Measurements from ENCODE around the gene ANKS1B. TPM values are rescaled to one million over a fixed set of nuclear protein-coding genes. Genes with fewer than 3 reads are reported as not detected.

ANKS1B gene
- total RNA-seq, 1 donor from 2014 or later: 2.3 TPM

DNA sequence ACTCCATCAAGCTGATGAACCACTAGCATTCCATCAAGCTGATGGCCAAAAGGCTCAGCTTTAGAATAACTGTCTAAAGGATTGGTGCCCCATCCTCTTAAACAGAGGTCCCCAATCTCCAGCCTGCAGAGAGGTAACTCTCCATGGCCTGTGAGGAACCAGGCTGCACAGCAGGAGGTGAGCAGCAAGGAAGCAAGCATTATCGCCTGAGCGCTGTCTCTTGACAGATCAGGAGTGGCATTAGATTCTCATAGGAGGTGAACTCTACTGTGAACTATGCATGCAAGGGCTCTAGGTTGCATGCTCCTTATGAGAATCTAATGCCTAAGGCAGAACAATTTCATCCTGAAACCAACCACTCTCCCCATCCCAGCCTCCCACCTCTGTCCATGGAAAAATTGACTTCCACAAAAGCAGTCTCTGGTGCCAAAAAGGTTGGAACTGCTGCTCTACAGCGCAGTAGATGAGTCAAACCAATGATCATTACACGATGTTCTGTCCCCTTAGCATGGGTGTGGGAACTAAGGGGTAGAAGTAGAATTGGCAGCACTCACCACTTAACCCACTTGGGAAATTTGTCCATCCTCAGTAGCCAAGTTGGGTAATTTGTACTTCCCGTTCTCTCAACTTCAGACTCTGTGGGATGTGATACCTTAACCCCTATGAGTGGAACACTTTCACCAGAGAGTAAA lies 66.9 kb downstream of the ANKS1B start:
- no peak overlapping the region for H3K4me3 Mint-ChIP-seq (ENCODE audit: unreplicated experiment)
- TF ChIP-seq, protein P1, sequence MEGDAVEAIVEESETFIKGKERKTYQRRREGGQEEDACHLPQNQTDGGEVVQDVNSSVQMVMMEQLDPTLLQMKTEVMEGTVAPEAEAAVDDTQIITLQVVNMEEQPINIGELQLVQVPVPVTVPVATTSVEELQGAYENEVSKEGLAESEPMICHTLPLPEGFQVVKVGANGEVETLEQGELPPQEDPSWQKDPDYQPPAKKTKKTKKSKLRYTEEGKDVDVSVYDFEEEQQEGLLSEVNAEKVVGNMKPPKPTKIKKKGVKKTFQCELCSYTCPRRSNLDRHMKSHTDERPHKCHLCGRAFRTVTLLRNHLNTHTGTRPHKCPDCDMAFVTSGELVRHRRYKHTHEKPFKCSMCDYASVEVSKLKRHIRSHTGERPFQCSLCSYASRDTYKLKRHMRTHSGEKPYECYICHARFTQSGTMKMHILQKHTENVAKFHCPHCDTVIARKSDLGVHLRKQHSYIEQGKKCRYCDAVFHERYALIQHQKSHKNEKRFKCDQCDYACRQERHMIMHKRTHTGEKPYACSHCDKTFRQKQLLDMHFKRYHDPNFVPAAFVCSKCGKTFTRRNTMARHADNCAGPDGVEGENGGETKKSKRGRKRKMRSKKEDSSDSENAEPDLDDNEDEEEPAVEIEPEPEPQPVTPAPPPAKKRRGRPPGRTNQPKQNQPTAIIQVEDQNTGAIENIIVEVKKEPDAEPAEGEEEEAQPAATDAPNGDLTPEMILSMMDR (IDR thresholded peaks at IDR 0.05): no peak
- peaks cover 15% of the 10 kb centered on the region for H3K4me1 Mint-ChIP-seq (ENCODE audit: low read depth)
- DNase-seq (ENCODE audit: low spot score): no peak
- H3K27ac Mint-ChIP-seq (ENCODE audit: unreplicated experiment): no peak overlapping the region
- H3K9me3 Mint-ChIP-seq (ENCODE audit: low read depth): no peaks in the 10 kb centered on the region
- H3K36me3 Mint-ChIP-seq (ENCODE audit: low read depth): no peaks in the 10 kb centered on the region
- H3K27me3 Mint-ChIP-seq (ENCODE audit: low read depth): no peaks in the 10 kb centered on the region

- DNase-seq (ENCODE audit: low spot score): no peak
- TF ChIP-seq, protein P1 (IDR thresholded peaks at IDR 0.05): no peak
- H3K9me3 Mint-ChIP-seq (ENCODE audit: low read depth): no peaks in the 10 kb centered on the region
- H3K27me3 Mint-ChIP-seq (ENCODE audit: low read depth): no peaks in the 10 kb centered on the region
- peaks cover 22% of the 10 kb centered on the region for H3K4me1 Mint-ChIP-seq (ENCODE audit: low read depth)
- H3K4me3 Mint-ChIP-seq (ENCODE audit: unreplicated experiment): no peak overlapping the region
- H3K27ac Mint-ChIP-seq (ENCODE audit: unreplicated experiment): no peak overlapping the region
- no peaks in the 10 kb centered on the region for H3K36me3 Mint-ChIP-seq (ENCODE audit: low read depth)
Observed at GRCh38 chr12:99916555-99916954, 68.2 kb downstream of the ANKS1B start.

DNA sequence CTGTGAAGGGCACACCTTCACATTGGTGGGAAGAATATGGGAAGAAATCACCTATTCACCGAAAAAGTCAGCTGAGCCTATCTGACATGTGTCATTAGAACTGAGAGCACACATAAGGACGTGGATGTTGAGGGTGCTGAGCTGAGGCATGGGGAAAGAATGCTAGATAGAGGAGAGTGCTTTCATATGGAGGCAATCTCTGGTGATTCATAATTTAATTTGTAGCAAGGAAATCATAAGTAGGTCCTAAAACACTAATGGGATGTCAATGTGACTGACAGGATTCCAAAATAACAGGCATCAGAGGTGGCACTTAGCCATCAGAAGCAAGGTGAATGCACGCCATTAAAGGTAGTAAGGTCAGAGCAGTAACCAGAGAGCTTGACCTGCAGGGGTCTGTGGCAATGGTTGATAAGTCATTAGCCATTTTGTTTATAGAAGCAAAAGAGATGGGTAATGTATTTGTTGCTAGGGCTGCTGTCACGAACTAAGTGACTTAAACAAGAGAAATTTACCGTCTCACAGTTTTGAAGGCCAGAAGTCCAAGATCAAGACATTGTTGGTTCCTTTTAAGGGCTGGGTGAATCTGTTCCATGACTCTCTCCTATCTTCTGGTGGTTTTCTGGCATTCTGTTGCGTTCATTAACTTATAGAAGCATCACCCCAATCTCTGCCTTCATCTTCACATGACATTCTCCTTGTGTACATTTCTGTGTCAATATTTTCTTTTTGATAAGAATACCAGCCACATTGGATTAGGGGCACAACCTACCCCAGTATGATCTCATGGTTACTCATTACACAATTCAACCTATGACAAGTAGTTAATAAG lies 69.3 kb downstream of the ANKS1B start:
- no peak for DNase-seq (ENCODE audit: low spot score)
- Mint-ChIP-seq H3K4me1 (ENCODE audit: low read depth) (peaks cover 32% of the 10 kb centered on the region), H3K27ac (ENCODE audit: unreplicated experiment) (no peak overlapping the region), H3K9me3 (ENCODE audit: low read depth) (no peaks in the 10 kb centered on the region), H3K36me3 (ENCODE audit: low read depth) (no peaks in the 10 kb centered on the region), H3K4me3 (ENCODE audit: unreplicated experiment) (no peak overlapping the region), H3K27me3 (ENCODE audit: low read depth) (no peaks in the 10 kb centered on the region)
- TF ChIP-seq, protein P1 (IDR thresholded peaks at IDR 0.05): no peak

- Mint-ChIP-seq H3K27ac (ENCODE audit: unreplicated experiment) (no peak overlapping the region), H3K4me3 (ENCODE audit: unreplicated experiment) (no peak overlapping the region), H3K27me3 (ENCODE audit: low read depth) (no peaks in the 10 kb centered on the region), H3K36me3 (ENCODE audit: low read depth) (no peaks in the 10 kb centered on the region), H3K4me1 (ENCODE audit: low read depth) (peaks cover 41% of the 10 kb centered on the region), H3K9me3 (ENCODE audit: low read depth) (peaks cover 3% of the 10 kb centered on the region)
- no peak for DNase-seq (ENCODE audit: low spot score)
- TF ChIP-seq, protein P1 (IDR thresholded peaks at IDR 0.05): no peak
Observed at GRCh38 chr12:99914206-99914605, 70.5 kb downstream of the ANKS1B start.

DNA sequence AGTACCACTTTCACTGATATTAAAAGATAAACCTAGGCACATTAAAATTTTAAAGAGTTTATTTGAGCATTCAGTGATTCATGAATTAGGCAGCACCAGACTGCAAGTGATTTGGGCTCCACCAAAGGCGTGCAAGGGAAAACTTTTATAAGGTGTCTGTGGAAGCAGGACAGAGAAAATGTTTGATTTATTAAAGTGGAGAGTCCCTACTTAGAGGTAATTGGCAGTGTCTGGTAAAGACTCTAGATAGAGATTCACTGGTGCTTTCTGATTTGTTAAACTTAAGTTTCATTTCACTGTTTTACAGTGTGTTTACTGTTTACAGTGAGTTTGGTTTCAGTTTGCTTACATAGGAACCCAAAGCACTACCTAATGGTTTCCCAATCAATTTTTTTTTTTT lies 72.8 kb downstream of the ANKS1B start:
- H3K27ac Mint-ChIP-seq (ENCODE audit: unreplicated experiment): no peak overlapping the region
- no peaks in the 10 kb centered on the region for H3K36me3 Mint-ChIP-seq (ENCODE audit: low read depth)

More for the DNA sequence above, 72.8 kb downstream of the ANKS1B start:
- H3K4me3 Mint-ChIP-seq (ENCODE audit: unreplicated experiment): no peak overlapping the region
- no peaks in the 10 kb centered on the region for H3K27me3 Mint-ChIP-seq (ENCODE audit: low read depth)
- TF ChIP-seq, protein P1 (IDR thresholded peaks at IDR 0.05): no peak
- no peak for DNase-seq (ENCODE audit: low spot score)
- H3K4me1 Mint-ChIP-seq (ENCODE audit: low read depth): peaks cover 62% of the 10 kb centered on the region
- peaks cover 3% of the 10 kb centered on the region for H3K9me3 Mint-ChIP-seq (ENCODE audit: low read depth)
